Measurements from ENCODE around the gene KIFC3.

GRCh38 chr16:57818377-57819064, 16.2 kb upstream of the KIFC3 start:
- TF ChIP-seq CTCF (IDR thresholded peaks at IDR 0.05; ENCODE audit: low read depth, low read length) (no peak), EZH2phosphoT487 (IDR thresholded peaks at IDR 0.05; ENCODE audit: low read depth) (no peak)

Measured in OCI-LY3 (cell line).